ENCODE measurements around the gene NOX3.

DNA sequence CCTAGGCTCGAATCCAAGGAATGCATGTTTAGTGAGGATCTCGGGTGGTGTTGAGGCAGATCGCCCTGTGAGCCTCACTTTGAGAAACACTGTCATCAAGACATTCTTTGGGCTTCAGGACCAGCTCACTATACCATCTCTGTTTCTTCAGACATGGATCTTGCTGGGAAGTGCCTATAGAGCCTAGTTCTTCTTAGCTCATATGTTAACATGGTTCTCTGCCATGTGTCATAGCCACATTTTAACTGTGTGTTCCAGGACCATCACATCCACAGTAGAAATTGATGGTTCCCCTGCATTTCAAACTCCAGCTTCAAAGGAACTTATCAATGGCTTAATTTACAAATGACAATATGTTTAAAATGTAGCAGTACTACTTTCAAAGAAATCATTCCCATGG, 57.4 kb downstream of the NOX3 start:
- no peak for TF ChIP-seq CTCF (IDR thresholded peaks at IDR 0.05; ENCODE audit: extremely low read depth in 1 of 2, insufficient read depth in 1 of 2, low read depth in 1 of 2, low read length in 2 of 2)
- TF ChIP-seq POLR2A (IDR thresholded peaks at IDR 0.05; ENCODE audit: low read depth, low read length): no peak

All from endothelial cell of umbilical vein (primary cell).